ENCODE measurements around the gene RTN4RL1. TPM values are rescaled to one million over a fixed set of nuclear protein-coding genes. Genes with fewer than 3 reads are reported as not detected.

Gene RTN4RL1
- total RNA-seq, 2 donors from 2014 or later: 18.2 to 19.6 TPM

DNA sequence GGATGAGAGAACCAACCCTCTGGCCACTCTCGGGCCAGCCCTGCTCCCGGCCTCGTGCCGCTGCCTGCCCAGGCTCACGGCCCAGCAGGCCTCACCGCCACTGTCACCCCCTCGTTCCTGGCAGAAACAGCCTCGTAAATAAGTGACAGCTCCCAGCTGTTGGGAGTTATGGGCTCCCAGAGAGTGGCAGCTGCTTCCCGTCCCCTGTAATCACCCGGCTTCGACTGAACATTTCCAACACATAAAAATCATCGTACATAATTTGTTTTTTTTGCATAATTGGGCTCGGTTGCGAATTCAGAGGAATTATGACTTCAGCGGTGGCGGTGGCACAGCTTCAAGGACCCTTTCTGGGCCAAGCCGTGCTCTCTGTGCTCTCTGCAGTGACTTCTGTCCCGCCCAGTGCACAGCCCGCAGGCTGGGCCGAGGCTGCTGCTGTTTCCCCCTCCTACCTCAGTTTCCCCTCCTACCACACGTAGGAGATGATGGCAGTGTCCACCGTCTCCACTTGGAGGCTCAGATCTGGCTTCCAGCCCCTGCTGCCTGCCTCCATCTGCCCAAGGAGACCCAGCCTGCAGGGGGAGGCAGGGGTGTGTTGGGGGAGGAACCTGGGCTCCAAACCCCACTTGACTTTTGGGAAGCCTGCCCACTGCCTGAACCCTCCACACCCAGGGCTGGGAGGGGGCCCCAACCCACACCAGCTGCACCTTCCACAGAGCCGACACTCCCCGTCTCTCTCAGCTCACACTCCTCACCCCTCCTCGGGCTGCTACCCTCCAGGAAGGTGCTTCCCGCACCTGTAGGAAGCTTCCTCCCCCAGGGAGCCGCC is 84.9 kb downstream of the RTN4RL1 start:
- Histone ChIP-seq H3K27me3 (ENCODE audit: control insufficient read depth, insufficient read depth, low read length, poor library complexity, severe bottlenecking) (no peaks in the 10 kb centered on the region), H3K9ac (ENCODE audit: extremely low read depth, low read length, poor library complexity, severe bottlenecking) (no peak overlapping the region), H3K4me1 (ENCODE audit: control insufficient read depth, insufficient read depth, low read length) (no peaks in the 10 kb centered on the region), H3K4me3 (ENCODE audit: low read length) (no peak overlapping the region), H3K27ac (ENCODE audit: low read depth, low read length) (peak overlapping the region; percentile 41), H3K36me3 (ENCODE audit: control insufficient read depth, insufficient read depth, low read length) (no peaks in the 10 kb centered on the region), H3K9me3 (ENCODE audit: control insufficient read depth, low read length) (no peaks in the 10 kb centered on the region)
- Mint-ChIP-seq H3K9me3 (no peaks in the 10 kb centered on the region), H3K27me3 (ENCODE audit: insufficient read depth) (peaks cover 2% of the 10 kb centered on the region), H3K4me1 (peaks cover 3% of the 10 kb centered on the region), H3K27ac (no peak overlapping the region), H3K36me3 (ENCODE audit: low read depth) (peaks cover 2% of the 10 kb centered on the region), H3K4me3 (no peak overlapping the region)
- no peak for TF ChIP-seq CTCF (conservative IDR thresholded peaks at IDR 0.05)
- 85 to 93% methylated on average over 21 to 27 of the region's 27 CpGs for WGBS, 2 experiments (ENCODE audit: insufficient coverage in 1 of 2, insufficient read length in 1 of 2)
- no peak for DNase-seq

DNA sequence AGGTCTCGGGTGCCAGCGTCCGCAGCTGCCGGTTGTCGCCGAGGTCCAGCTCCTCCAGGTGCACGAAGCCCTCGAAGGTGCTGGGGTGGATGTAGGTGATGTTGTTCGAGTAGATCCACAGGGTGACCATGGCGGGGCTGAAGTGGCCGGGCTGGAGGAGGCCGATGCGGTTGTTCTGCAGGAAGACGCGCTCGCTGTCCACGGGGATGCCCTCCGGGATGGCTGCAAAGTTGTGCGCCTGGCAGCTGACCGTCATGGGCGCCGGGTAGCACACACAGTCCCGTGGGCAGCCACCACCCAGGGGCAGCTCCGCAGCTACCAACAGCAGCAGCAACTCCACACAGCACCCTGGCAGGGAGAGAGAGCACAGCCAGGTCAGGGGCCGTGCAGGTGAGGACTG is 87.7 kb downstream of the RTN4RL1 start:
- no peak overlapping the region for H3K27ac Mint-ChIP-seq

DNA sequence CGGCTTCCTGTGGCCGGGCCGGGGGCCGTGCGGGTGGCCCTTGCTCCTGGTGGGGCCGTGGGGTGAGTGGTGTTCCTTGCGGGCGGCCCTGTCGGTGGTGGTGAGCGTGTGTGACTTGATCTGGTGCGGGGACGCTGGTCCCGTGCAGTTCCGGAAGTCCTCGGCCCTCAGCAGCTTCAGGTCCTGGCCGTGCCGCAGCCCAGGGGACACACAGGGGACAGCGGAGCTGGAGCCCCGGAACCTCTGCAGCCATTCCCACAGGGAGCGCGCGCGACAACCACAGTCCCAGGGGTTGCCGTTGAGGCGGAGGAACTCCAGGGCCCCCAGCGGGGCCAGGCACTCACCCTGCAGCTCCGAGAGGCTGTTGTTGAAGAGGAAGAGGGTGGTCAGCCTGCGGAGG is 88.4 kb downstream of the RTN4RL1 start:
- Mint-ChIP-seq H3K4me3 (no peak overlapping the region), H3K9me3 (no peaks in the 10 kb centered on the region), H3K27ac (no peak overlapping the region), H3K27me3 (ENCODE audit: insufficient read depth) (peaks cover 3% of the 10 kb centered on the region), H3K4me1 (peaks cover 15% of the 10 kb centered on the region), H3K36me3 (ENCODE audit: low read depth) (peaks cover 2% of the 10 kb centered on the region)
- no peak for TF ChIP-seq CTCF (conservative IDR thresholded peaks at IDR 0.05)
- Histone ChIP-seq H3K9ac (ENCODE audit: extremely low read depth, low read length, poor library complexity, severe bottlenecking) (no peak overlapping the region), H3K4me1 (ENCODE audit: control insufficient read depth, insufficient read depth, low read length) (no peaks in the 10 kb centered on the region), H3K27me3 (ENCODE audit: control insufficient read depth, insufficient read depth, low read length, poor library complexity, severe bottlenecking) (no peaks in the 10 kb centered on the region), H3K4me3 (ENCODE audit: low read length) (no peak overlapping the region), H3K9me3 (ENCODE audit: control insufficient read depth, low read length) (no peaks in the 10 kb centered on the region), H3K36me3 (ENCODE audit: control insufficient read depth, insufficient read depth, low read length) (no peaks in the 10 kb centered on the region), H3K27ac (ENCODE audit: low read depth, low read length) (no peak overlapping the region)
- no peak for DNase-seq
- 92 to 96% methylated on average over 15 to 28 of the region's 28 CpGs for WGBS, 2 experiments (ENCODE audit: insufficient coverage in 1 of 2, insufficient read length in 1 of 2)

More for the DNA sequence above, 87.7 kb downstream of the RTN4RL1 start:
- Histone ChIP-seq H3K4me3 (ENCODE audit: low read length) (no peak overlapping the region), H3K9ac (ENCODE audit: extremely low read depth, low read length, poor library complexity, severe bottlenecking) (no peak overlapping the region), H3K27ac (ENCODE audit: low read depth, low read length) (no peak overlapping the region), H3K36me3 (ENCODE audit: control insufficient read depth, insufficient read depth, low read length) (no peaks in the 10 kb centered on the region), H3K9me3 (ENCODE audit: control insufficient read depth, low read length) (no peaks in the 10 kb centered on the region), H3K4me1 (ENCODE audit: control insufficient read depth, insufficient read depth, low read length) (no peaks in the 10 kb centered on the region), H3K27me3 (ENCODE audit: control insufficient read depth, insufficient read depth, low read length, poor library complexity, severe bottlenecking) (no peaks in the 10 kb centered on the region)
- WGBS, 2 experiments (ENCODE audit: insufficient coverage in 1 of 2, insufficient read length in 1 of 2): 95 to 97% methylated on average over 11 to 25 of the region's 25 CpGs
- Mint-ChIP-seq H3K4me3 (no peak overlapping the region), H3K9me3 (no peaks in the 10 kb centered on the region), H3K36me3 (ENCODE audit: low read depth) (peaks cover 2% of the 10 kb centered on the region), H3K4me1 (peaks cover 10% of the 10 kb centered on the region), H3K27me3 (ENCODE audit: insufficient read depth) (peaks cover 3% of the 10 kb centered on the region)
- DNase-seq: no peak
- TF ChIP-seq CTCF (conservative IDR thresholded peaks at IDR 0.05): no peak

Data from endodermal cell (in vitro differentiated cells).